Measurements from ENCODE around the gene TNS1. TPM values are rescaled to one million over a fixed set of nuclear protein-coding genes. Genes with fewer than 3 reads are reported as not detected.

The TNS1 gene
- total RNA-seq, 2 donors from 2014 or later: 0.29 to 2.1 TPM

DNA sequence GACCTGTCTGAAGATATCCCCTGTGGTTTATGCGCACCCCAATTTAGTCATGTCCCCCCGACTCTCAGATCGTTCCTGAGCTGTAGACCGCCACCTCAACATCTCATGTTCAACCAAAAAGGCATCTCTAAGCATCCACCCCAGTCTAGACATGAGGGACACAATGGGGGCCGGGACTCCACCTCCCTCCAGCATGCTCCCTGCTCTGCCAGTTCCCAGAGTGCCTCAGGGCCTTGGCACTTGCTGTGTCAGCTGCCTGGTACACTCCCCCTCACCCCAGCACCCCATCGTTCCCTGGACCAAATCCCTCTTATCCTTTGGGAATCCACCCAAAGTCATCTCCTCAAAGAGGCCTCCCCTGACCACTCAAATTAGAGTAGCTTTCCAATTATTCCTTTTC is 22.2 kb downstream of the TNS1 start:
- DNase-seq (ENCODE audit: low spot score) (peak; percentile 32), ATAC-seq (no peak)
- no peaks in the 10 kb centered on the region for H3K36me3 Mint-ChIP-seq
- no peak overlapping the region for H3K4me3 Mint-ChIP-seq
- H3K4me1 Mint-ChIP-seq (ENCODE audit: low read depth in 2 of 2): no peaks in the 10 kb centered on the region
- H3K9me3 Mint-ChIP-seq: no peaks in the 10 kb centered on the region
- peaks cover 0 to 5% of the 10 kb centered on the region in 2 donors for H3K27me3 Mint-ChIP-seq
- H3K27ac Mint-ChIP-seq: no peak overlapping the region

DNA sequence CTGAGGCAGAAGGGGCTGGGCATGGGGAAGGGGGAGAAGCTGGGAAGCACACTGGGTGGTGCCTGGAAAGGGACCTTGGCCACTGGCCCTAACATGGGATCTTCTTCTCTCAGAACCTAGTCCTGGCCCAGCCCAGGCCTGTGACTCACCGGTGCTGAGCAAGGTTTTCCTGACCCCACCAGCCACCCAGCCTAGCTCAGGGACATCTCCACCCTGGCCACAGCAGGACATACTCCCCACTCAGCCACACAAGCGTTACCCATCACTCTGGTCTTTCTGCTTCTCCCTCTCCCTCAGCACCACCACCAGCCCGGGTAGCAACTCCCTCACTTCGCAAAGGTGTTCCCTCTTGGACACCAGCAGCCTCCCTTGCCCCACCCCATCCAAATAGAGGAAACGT is 22.8 kb downstream of the TNS1 start:
- no peak overlapping the region for H3K27ac Mint-ChIP-seq
- DNase-seq (ENCODE audit: low spot score): no peak
- H3K27me3 Mint-ChIP-seq: peaks cover 0 to 5% of the 10 kb centered on the region in 2 donors
- H3K9me3 Mint-ChIP-seq: no peaks in the 10 kb centered on the region
- H3K4me1 Mint-ChIP-seq (ENCODE audit: low read depth in 2 of 2): no peaks in the 10 kb centered on the region
- H3K36me3 Mint-ChIP-seq: no peaks in the 10 kb centered on the region
- H3K4me3 Mint-ChIP-seq: no peak overlapping the region
- ATAC-seq: no peak

DNA sequence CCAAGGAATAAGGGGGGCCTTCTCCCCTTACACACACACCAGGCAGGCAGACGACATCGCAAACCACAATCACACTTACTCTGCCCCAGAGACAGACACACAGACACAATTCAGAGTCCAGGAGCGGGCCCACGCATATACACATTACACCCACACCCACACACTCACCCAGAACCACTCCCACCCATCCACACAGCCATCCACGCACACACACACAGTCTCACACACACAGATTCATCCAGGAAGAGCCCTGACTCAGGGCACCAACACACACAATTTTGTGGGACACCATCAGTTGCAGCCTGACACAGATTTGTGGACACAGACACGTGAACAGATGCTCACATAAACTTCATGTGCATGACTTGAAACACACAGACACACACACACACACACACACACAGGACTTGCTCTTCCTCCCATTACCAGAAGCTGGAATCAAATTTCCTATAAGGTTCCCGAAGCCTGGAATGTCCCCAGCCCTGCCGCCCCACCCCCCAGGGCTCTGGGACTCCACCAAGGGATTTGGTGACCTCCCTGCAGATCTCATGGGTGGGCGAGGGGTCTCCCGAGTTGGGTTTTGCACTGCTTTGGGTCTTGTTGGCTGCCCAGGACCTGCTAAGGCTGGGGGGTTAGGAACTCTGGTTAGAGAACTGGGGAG is 23.5 kb downstream of the TNS1 start:
- H3K27me3 Mint-ChIP-seq: peaks cover 0 to 5% of the 10 kb centered on the region in 2 donors
- no peak overlapping the region for H3K4me3 Mint-ChIP-seq
- H3K27ac Mint-ChIP-seq: no peak overlapping the region
- DNase-seq (ENCODE audit: low spot score) (no peak), ATAC-seq (no peak)
- no peaks in the 10 kb centered on the region for H3K4me1 Mint-ChIP-seq (ENCODE audit: low read depth in 2 of 2)
- H3K9me3 Mint-ChIP-seq: no peaks in the 10 kb centered on the region
- no peaks in the 10 kb centered on the region for H3K36me3 Mint-ChIP-seq

DNA sequence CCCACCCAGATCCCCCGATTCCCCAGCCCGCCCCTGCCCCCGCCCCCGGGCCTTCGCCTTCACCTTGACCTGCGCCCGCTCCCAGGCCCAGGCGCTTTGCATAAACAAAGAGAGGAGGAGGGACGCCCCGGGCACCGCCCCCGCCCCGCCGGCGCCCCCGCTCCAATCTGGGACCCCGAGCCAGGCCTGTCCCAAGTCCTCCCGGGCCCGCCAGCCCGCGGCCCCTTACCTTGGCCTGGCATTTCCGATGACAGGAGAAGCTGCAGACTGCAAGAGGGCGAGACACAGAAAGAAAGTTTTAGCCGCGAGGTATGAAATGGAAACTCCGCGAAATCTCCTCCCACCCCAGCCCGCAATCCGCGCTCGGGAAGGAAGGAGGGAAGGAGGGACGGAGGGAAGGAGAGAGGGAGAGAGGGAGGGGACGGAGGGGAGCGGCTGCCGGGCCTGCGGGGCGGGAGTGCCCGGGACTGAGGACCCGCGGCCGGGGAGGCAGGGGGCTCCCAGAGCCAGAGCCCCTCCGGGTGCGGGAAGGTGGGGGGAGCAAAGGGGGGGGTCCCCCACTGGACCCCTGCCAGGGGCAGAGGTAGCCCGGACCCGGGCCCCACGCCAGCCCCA is 24.2 kb downstream of the TNS1 start:
- H3K27ac Mint-ChIP-seq: no peak overlapping the region
- H3K9me3 Mint-ChIP-seq: no peaks in the 10 kb centered on the region
- ATAC-seq: no peak
- no peak overlapping the region for H3K4me3 Mint-ChIP-seq
- H3K27me3 Mint-ChIP-seq: peaks cover 0 to 5% of the 10 kb centered on the region in 2 donors
- no peak for DNase-seq (ENCODE audit: low spot score)
- no peaks in the 10 kb centered on the region for H3K4me1 Mint-ChIP-seq (ENCODE audit: low read depth in 2 of 2)
- no peaks in the 10 kb centered on the region for H3K36me3 Mint-ChIP-seq

DNA sequence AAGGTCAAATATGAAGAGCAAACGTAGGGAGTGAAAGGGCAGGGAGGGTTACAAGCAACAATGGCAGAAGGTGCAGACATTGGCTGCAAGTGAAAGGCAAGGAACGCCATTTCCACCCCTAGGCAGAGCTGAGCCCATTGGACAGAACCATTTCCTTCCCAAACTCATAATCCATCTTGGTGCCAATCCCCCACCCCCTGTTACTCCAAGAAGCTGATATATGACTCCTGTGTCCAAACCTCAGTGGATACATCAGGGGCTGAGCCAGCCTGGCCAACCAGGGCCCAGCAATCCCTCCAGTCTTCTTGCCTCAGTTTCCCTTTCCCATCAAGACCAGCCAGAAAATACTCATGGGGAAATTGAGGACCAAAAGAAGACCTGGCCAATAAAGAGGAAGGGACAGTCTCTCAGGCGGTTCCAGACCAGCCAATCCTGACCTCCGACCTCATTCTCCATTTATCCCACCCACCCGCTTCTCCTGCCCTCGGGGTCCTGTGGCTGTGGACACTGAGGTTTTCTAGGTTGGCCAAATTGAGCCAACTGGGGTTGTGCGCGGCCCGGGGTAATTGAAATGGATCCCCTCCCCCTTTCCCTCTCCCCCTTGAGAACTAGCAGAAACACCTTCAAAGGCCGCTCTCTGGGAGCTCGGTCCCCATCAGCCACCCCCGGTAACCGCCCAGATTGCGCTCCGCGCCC is 24.8 kb downstream of the TNS1 start:
- Mint-ChIP-seq H3K4me3 (no peak overlapping the region), H3K9me3 (no peaks in the 10 kb centered on the region), H3K36me3 (no peaks in the 10 kb centered on the region), H3K4me1 (ENCODE audit: low read depth in 2 of 2) (no peaks in the 10 kb centered on the region), H3K27me3 (peaks cover 0 to 5% of the 10 kb centered on the region in 2 donors), H3K27ac (no peak overlapping the region)
- no peak for DNase-seq (ENCODE audit: low spot score)
- no peak for ATAC-seq

DNA sequence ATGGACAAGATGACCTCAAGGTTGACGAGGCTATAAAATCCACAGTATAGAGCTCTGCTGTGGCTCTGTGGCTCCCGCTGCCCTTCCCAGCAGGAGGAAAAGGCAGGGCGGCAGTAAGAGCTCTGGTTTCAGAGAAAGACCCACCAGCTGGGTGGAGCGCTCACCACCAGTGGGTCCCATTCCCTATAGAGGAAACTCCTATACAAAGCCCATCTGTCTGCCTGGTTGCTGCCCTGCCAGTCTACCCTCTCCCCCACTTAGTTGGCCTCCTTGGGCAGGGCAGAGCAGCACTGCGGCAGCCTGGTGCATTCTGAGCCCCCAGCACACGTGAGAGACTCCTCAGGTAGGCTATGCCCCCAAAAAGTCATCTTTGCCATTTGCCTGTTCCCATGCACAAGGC is 26.5 kb downstream of the TNS1 start:
- Mint-ChIP-seq H3K9me3 (no peaks in the 10 kb centered on the region), H3K4me3 (no peak overlapping the region), H3K36me3 (no peaks in the 10 kb centered on the region), H3K4me1 (ENCODE audit: low read depth in 2 of 2) (no peaks in the 10 kb centered on the region), H3K27ac (no peak overlapping the region), H3K27me3 (peaks cover 5 to 7% of the 10 kb centered on the region in 2 donors)
- DNase-seq (ENCODE audit: low spot score) (no peak), ATAC-seq (no peak)

DNA sequence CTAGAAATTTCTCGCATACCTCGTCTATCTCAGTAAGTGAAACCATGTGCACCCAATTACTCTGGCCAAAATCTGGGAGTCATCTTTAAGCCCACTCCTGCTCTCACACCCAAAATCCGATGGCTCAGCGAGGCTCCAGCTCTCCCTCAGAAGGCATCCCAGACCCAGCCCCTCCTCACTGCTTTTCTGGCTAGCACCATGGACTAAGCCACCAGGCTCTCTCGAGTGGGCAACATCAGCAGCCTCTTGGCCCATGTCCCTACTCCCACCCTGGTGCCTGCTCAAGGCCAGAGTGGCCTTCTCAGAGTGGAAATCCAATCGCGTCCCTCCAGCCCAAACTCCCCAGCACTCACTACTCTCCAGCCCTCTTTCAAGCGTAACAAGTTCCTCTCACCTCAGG is 27.2 kb downstream of the TNS1 start:
- ATAC-seq: no peak
- H3K4me1 Mint-ChIP-seq (ENCODE audit: low read depth in 2 of 2): no peaks in the 10 kb centered on the region
- no peak overlapping the region for H3K27ac Mint-ChIP-seq
- H3K27me3 Mint-ChIP-seq: peaks cover 5 to 13% of the 10 kb centered on the region in 2 donors
- DNase-seq (ENCODE audit: low spot score): no peak
- no peaks in the 10 kb centered on the region for H3K9me3 Mint-ChIP-seq
- no peaks in the 10 kb centered on the region for H3K36me3 Mint-ChIP-seq
- H3K4me3 Mint-ChIP-seq: no peak overlapping the region

DNA sequence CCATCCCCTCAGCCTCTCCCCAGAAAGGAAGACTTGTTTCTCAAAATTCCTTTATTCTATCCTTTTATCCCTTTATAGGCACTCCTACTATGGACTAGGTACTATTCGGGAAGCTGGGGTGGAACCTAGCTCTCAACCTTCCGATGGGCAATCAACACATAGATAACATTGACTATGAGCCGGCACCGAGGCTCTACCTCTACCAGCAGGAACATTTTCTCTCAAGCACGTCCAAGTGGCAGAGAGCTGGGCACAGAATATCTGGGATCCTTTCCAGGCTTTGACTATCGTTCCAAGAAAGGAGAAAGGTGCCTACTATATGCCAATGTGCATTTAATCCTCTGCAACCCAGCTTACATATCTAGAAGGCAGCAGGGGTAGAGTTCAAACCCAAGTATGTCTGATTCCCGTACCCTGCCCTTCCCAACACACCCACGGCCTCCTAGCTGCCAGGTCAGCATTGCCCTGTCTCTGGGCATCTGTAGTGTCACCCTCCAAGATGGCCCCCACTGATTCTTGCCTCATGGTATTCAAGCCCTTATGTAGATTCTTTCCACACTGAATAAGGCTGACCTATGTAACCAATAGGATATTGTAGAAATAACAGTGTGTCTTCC is 28.3 kb downstream of the TNS1 start:
- H3K4me3 Mint-ChIP-seq: no peak overlapping the region
- DNase-seq (ENCODE audit: low spot score) (no peak), ATAC-seq (no peak)
- H3K9me3 Mint-ChIP-seq: no peaks in the 10 kb centered on the region
- no peaks in the 10 kb centered on the region for H3K4me1 Mint-ChIP-seq (ENCODE audit: low read depth in 2 of 2)
- peaks cover 9 to 24% of the 10 kb centered on the region in 2 donors for H3K27me3 Mint-ChIP-seq
- no peaks in the 10 kb centered on the region for H3K36me3 Mint-ChIP-seq
- no peak overlapping the region for H3K27ac Mint-ChIP-seq

DNA sequence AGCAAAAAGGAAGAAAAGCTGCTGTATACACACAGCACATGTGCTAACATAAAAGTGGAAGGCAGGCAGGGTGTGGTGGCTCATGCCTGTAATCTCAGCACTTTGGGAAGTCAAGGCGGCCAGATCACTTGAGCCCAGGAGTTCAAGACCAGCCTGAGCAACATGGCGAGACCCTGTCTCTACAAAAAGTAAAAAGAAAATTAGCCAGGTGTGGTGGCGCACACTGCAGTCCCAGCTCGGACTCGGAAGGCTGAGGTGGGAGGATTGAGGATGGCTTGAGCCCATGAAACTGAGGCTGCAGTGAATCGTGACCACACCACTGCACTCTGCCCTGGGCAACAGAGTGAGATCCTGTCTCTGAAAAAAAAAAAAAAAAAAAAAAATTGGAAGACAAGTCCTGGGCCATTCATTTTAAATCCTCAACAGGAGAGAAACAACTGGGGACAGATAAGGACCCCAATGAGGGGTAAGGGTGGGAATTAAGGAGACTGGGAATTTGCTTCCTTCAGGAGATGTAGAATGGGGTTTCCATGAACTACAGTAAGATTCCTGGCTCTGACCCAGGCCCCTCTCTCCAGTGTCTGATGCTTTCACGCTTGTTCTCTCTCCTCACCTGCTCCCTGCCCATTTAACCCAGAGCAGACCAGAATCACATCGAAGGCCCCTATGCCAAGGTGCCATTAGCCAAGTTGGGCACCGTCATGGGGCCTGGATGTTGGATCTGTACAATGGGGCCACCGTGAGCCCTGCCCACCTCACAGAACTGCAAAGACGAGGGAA is 29.6 kb downstream of the TNS1 start:
- Mint-ChIP-seq H3K36me3 (no peaks in the 10 kb centered on the region), H3K4me3 (no peak overlapping the region), H3K27ac (no peak overlapping the region)

DNA sequence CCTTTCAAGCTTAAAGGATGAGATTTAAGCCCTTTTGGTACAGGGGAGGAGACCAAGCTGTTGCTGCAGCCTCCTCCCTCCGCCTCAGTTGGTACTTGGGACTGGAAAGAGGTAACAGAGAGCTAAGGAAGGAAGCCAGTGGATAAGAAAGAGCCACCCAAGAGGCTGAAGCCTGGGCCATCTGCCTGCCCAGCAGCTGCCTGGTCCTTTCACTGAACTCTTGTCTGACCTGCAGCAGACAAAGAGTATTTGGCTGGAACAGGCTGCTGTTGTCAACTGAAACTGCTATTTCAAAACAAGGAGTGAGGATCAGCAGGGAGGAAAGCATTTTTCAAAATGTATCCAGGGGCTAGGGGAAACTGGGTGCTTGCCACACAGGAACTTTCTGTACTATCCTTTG is 30.3 kb downstream of the TNS1 start:
- no peak for ATAC-seq
- DNase-seq (ENCODE audit: low spot score): no peak
- Mint-ChIP-seq H3K4me3 (no peak overlapping the region), H3K4me1 (ENCODE audit: low read depth in 2 of 2) (no peaks in the 10 kb centered on the region), H3K9me3 (no peaks in the 10 kb centered on the region), H3K27me3 (peaks cover 4 to 28% of the 10 kb centered on the region in 2 donors), H3K27ac (no peak overlapping the region), H3K36me3 (no peaks in the 10 kb centered on the region)

More for the DNA sequence above, 29.6 kb downstream of the TNS1 start:
- ATAC-seq (no peak), DNase-seq (ENCODE audit: low spot score) (no peak)
- H3K4me1 Mint-ChIP-seq (ENCODE audit: low read depth in 2 of 2): no peaks in the 10 kb centered on the region
- H3K9me3 Mint-ChIP-seq: no peaks in the 10 kb centered on the region
- peaks cover 4 to 28% of the 10 kb centered on the region in 2 donors for H3K27me3 Mint-ChIP-seq

DNA sequence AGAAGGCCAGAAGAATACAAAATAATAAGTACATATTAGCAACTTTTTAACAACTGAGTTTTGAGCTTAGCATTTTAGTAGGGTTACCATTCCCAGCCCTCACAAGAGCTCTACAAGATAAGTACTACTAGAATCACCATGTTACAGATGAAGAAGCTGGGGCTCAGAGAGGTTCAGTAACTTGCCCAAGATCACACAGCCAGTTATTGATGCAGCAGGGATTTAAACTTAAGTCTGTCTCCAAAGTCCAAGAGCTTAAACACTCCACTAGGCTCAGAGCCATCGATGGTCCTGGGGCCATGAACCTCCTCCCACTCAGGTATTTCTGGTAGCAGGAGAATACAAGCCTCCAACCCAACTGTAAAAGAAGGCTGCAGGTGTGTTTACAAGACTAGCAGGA is 30.8 kb downstream of the TNS1 start:
- H3K4me1 Mint-ChIP-seq (ENCODE audit: low read depth in 2 of 2): no peaks in the 10 kb centered on the region
- H3K9me3 Mint-ChIP-seq: no peaks in the 10 kb centered on the region

DNA sequence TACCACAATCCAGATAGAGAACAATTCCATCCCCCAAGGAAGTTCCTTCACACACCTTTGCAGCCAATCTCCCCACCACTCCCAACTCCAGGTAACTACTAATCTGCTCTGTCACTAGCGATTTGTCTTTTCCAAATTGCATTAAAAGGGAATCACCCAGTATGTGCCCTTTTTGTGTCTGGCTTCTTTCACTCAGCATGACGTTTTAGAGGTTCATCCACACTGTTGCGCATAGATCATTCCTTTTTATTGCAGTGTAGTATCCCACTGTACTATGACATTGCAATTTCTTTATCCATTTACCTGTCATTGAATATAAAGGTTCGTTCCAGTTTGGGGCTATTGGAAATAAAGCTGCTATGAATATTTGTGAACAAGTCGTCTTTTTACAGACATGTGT is 31.6 kb downstream of the TNS1 start:
- Mint-ChIP-seq H3K27ac (no peak overlapping the region), H3K4me1 (ENCODE audit: low read depth in 2 of 2) (no peaks in the 10 kb centered on the region), H3K9me3 (no peaks in the 10 kb centered on the region), H3K4me3 (no peak overlapping the region), H3K36me3 (no peaks in the 10 kb centered on the region), H3K27me3 (peaks cover 4 to 28% of the 10 kb centered on the region in 2 donors)
- DNase-seq (ENCODE audit: low spot score) (no peak), ATAC-seq (no peak)

More for the DNA sequence above, 30.8 kb downstream of the TNS1 start:
- Mint-ChIP-seq H3K27me3 (peaks cover 4 to 28% of the 10 kb centered on the region in 2 donors), H3K4me3 (no peak overlapping the region), H3K36me3 (no peaks in the 10 kb centered on the region), H3K27ac (no peak overlapping the region)
- DNase-seq (ENCODE audit: low spot score) (no peak), ATAC-seq (no peak)

DNA sequence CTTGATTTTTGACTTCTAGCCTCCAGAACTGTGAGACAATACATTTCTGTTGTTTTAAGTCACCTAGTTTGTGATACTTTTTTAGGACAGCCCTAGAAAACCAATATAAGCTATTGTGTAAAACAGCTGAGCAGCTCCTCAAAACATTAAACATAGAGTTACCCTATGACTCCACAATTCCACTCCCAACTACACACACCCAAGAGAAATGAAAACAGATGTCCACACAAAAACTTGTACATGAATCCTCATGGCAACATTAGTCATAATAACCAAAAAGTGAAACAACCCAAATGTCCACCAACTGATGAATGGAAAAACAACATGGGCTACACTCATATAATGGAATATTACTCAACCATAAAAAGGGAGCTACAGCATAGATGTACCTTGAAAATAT is 32.6 kb downstream of the TNS1 start:
- DNase-seq (ENCODE audit: low spot score) (no peak), ATAC-seq (no peak)
- Mint-ChIP-seq H3K27me3 (peaks cover 4 to 28% of the 10 kb centered on the region in 2 donors), H3K27ac (no peak overlapping the region), H3K4me3 (no peak overlapping the region), H3K36me3 (no peaks in the 10 kb centered on the region), H3K9me3 (no peaks in the 10 kb centered on the region), H3K4me1 (ENCODE audit: low read depth in 2 of 2) (no peaks in the 10 kb centered on the region)
